BLaER1 (cell line): ENCODE measurements around the gene NT5DC1.

Source experiments
- H3K27ac ChIP-seq: shearing (Covaris generic); formaldehyde crosslinking; 2 replicates; pipeline ENCODE4 v1.8.1; 2022
- H3K27me3 ChIP-seq: shearing (Covaris generic); formaldehyde crosslinking; 2 replicates; pipeline ENCODE4 v1.8.1; 2022
- H3K36me3 ChIP-seq: shearing (Covaris generic); formaldehyde crosslinking; 2 replicates; pipeline ENCODE4 v1.8.1; 2022
- H3K4me1 ChIP-seq: shearing (Covaris generic); formaldehyde crosslinking; 2 replicates; pipeline ENCODE4 v1.8.1; 2022
- H3K4me2 ChIP-seq: shearing (Covaris generic); formaldehyde crosslinking; 2 replicates; pipeline ENCODE4 v1.8.1; 2022
- H3K4me3 ChIP-seq: shearing (Covaris generic); formaldehyde crosslinking; 2 replicates; pipeline ENCODE4 v1.8.1; 2022
- H3K9ac ChIP-seq: shearing (Covaris generic); formaldehyde crosslinking; 2 replicates; pipeline ENCODE4 v1.8.1; 2022
- H3K9me3 ChIP-seq: shearing (Covaris generic); formaldehyde crosslinking; 2 replicates; pipeline ENCODE4 v1.8.1; 2022
- H4K20me1 ChIP-seq: shearing (Covaris generic); formaldehyde crosslinking; 2 replicates; pipeline ENCODE4 v1.8.1; 2022
- Cebpa-rat ChIP-seq: shearing (Covaris generic); IDR thresholded peaks from 2 replicates; pipeline ENCODE4 v1.8.1; 2022

Gene NT5DC1

GRCh38 chr6:116105247-116105646 is 4.6 kb downstream of the NT5DC1 start:
- no peak overlapping the region for H3K27ac ChIP-seq
- H4K20me1 ChIP-seq = no peaks in the 10 kb centered on the region
- H3K9ac ChIP-seq = no peak overlapping the region
- H3K4me2 ChIP-seq = no peak overlapping the region
- H3K36me3 ChIP-seq = peaks cover 14% of the 10 kb centered on the region
- H3K4me1 ChIP-seq = peaks cover 20% of the 10 kb centered on the region
- no peaks in the 10 kb centered on the region for H3K9me3 ChIP-seq
- no peak for TF ChIP-seq Cebpa-rat
- H3K4me3 ChIP-seq = no peak overlapping the region
- H3K27me3 ChIP-seq = no peaks in the 10 kb centered on the region

- no peak overlapping the region for H3K9ac ChIP-seq
- H3K27ac ChIP-seq = no peak overlapping the region
- no peaks in the 10 kb centered on the region for H4K20me1 ChIP-seq
- no peak for TF ChIP-seq Cebpa-rat
- H3K27me3 ChIP-seq = no peaks in the 10 kb centered on the region
- H3K4me3 ChIP-seq = no peak overlapping the region
- peaks cover 20% of the 10 kb centered on the region for H3K4me1 ChIP-seq
- H3K9me3 ChIP-seq = no peaks in the 10 kb centered on the region
- H3K4me2 ChIP-seq = no peak overlapping the region
- peaks cover 23% of the 10 kb centered on the region for H3K36me3 ChIP-seq
Measured at GRCh38 chr6:116106146-116106545, 5.5 kb downstream of the NT5DC1 start.

GRCh38 chr6:116108836-116109235 is 8.2 kb downstream of the NT5DC1 start:
- TF ChIP-seq Cebpa-rat = no peak
- Histone ChIP-seq H4K20me1 (no peaks in the 10 kb centered on the region), H3K27me3 (no peaks in the 10 kb centered on the region), H3K4me2 (no peak overlapping the region), H3K27ac (no peak overlapping the region), H3K9me3 (no peaks in the 10 kb centered on the region), H3K4me3 (no peak overlapping the region), H3K9ac (no peak overlapping the region), H3K36me3 (peaks cover 42% of the 10 kb centered on the region), H3K4me1 (0 out of 2 replicates have a peak, but pooled peaks cover 2% of the 10 kb centered on the region)

- Histone ChIP-seq H3K9ac (no peak overlapping the region), H3K9me3 (no peaks in the 10 kb centered on the region), H3K27me3 (no peaks in the 10 kb centered on the region), H3K4me3 (no peak overlapping the region), H3K36me3 (peaks cover 50% of the 10 kb centered on the region), H3K4me1 (0 out of 2 replicates have a peak, but pooled peaks cover 4% of the 10 kb centered on the region), H3K4me2 (no peak overlapping the region), H3K27ac (no peak overlapping the region), H4K20me1 (no peaks in the 10 kb centered on the region)
- no peak for TF ChIP-seq Cebpa-rat
Measured at GRCh38 chr6:116111552-116112528, 11.2 kb downstream of the NT5DC1 start.

GRCh38 chr6:116113386-116113785 is 12.7 kb downstream of the NT5DC1 start:
- Histone ChIP-seq H3K27ac (no peak overlapping the region), H3K27me3 (no peaks in the 10 kb centered on the region), H3K4me1 (0 out of 2 replicates have a peak, but pooled peaks cover 4% of the 10 kb centered on the region), H4K20me1 (no peaks in the 10 kb centered on the region), H3K9me3 (no peaks in the 10 kb centered on the region), H3K36me3 (peaks cover 53% of the 10 kb centered on the region), H3K4me3 (no peak overlapping the region), H3K4me2 (no peak overlapping the region), H3K9ac (no peak overlapping the region)
- no peak for TF ChIP-seq Cebpa-rat

- H3K36me3 ChIP-seq = peaks cover 41% of the 10 kb centered on the region
- no peaks in the 10 kb centered on the region for H4K20me1 ChIP-seq
- 0 out of 2 replicates have a peak, but pooled peaks cover 4% of the 10 kb centered on the region for H3K4me1 ChIP-seq
- no peak for TF ChIP-seq Cebpa-rat
- no peaks in the 10 kb centered on the region for H3K27me3 ChIP-seq
- H3K9me3 ChIP-seq = no peaks in the 10 kb centered on the region
- no peak overlapping the region for H3K9ac ChIP-seq
- H3K27ac ChIP-seq = no peak overlapping the region
- no peak overlapping the region for H3K4me2 ChIP-seq
- H3K4me3 ChIP-seq = no peak overlapping the region
Measured at GRCh38 chr6:116115781-116116180, 15.1 kb downstream of the NT5DC1 start.

- TF ChIP-seq Cebpa-rat = no peak
- no peak overlapping the region for H3K4me3 ChIP-seq
- no peaks in the 10 kb centered on the region for H3K9me3 ChIP-seq
- peaks cover 21% of the 10 kb centered on the region for H3K36me3 ChIP-seq
- H4K20me1 ChIP-seq = no peaks in the 10 kb centered on the region
- no peaks in the 10 kb centered on the region for H3K27me3 ChIP-seq
- H3K9ac ChIP-seq = no peak overlapping the region
- 0 out of 2 replicates have a peak, but pooled peaks cover 4% of the 10 kb centered on the region for H3K4me1 ChIP-seq
- H3K27ac ChIP-seq = no peak overlapping the region
- no peak overlapping the region for H3K4me2 ChIP-seq
Measured at GRCh38 chr6:116118608-116119007, 18.0 kb downstream of the NT5DC1 start.

- Histone ChIP-seq H3K9me3 (no peaks in the 10 kb centered on the region), H4K20me1 (no peaks in the 10 kb centered on the region), H3K27ac (no peak overlapping the region), H3K36me3 (peaks cover 11% of the 10 kb centered on the region; the same call in 1 of the 2 replicates), H3K9ac (no peak overlapping the region), H3K4me1 (no peaks in the 10 kb centered on the region), H3K4me2 (no peak overlapping the region), H3K4me3 (no peak overlapping the region), H3K27me3 (no peaks in the 10 kb centered on the region)
- no peak for TF ChIP-seq Cebpa-rat
Measured at GRCh38 chr6:116120430-116120829, 19.8 kb downstream of the NT5DC1 start.

- H3K4me3 ChIP-seq = no peak within 1 kb of the TSS
- no peaks in the 10 kb centered on the region for H3K36me3 ChIP-seq
- H3K27me3 ChIP-seq = no peaks in the 10 kb centered on the region
- TF ChIP-seq Cebpa-rat = no peak
- H3K4me1 ChIP-seq = no peaks in the 10 kb centered on the region
- no peak within 1 kb of the TSS for H3K27ac ChIP-seq
- no peak within 1 kb of the TSS for H3K9ac ChIP-seq
- H4K20me1 ChIP-seq = no peaks in the 10 kb centered on the region
- no peak within 1 kb of the TSS for H3K4me2 ChIP-seq
- H3K9me3 ChIP-seq = no peaks in the 10 kb centered on the region
Measured at GRCh38 chr6:116126032-116126431, 25.4 kb downstream of the NT5DC1 start, which contains the start of gene COL10A1. COL10A1 (minus strand) TSS chr6:116126132; CDS start chr6:116125492, 640 bp downstream.
